Lung (tissue), 12 donors: ENCODE results near the gene SP140L. TPM values are rescaled to one million over a fixed set of nuclear protein-coding genes. Genes with fewer than 3 reads are reported as not detected.

ENCODE experiments used
- ATAC-seq: fragments of 200-7000 bp; cut with Tn5 transposase; one replicate; pipeline ENCODE4 v1.9.1; 2020; ENCODE audit warnings: moderate number of reproducible peaks; ENCODE audit not compliant: insufficient read depth, low FRiP score
- DNase-seq, 3 donors: peaks; one replicate each; pipeline ENCODE4 v3.0.0-alpha.2; 2013 to 2017
- H3K27ac ChIP-seq, 2 donors: one replicate each; pipeline ENCODE4 v1.5.1; 2013; ENCODE audit warnings: mild to moderate bottlenecking in 2 of 2, moderate library complexity in 2 of 2, control low read depth in 1 of 2, inconsistent platforms in 1 of 2, low read depth in 1 of 2, low read length in 1 of 2
- H3K27me3 ChIP-seq, 3 donors: one replicate each; pipeline ENCODE4 v1.5.1; 2013; ENCODE audit warnings: low read length in 2 of 3; ENCODE audit not compliant: control insufficient read depth in 3 of 3, insufficient read depth in 3 of 3
- H3K36me3 ChIP-seq, 4 donors: one replicate each; pipeline ENCODE4 v1.5.1; 2013; ENCODE audit warnings: low read length in 4 of 4, mild to moderate bottlenecking in 1 of 4, moderate library complexity in 1 of 4; ENCODE audit not compliant: control insufficient read depth in 4 of 4, insufficient read depth in 4 of 4
- H3K4me1 ChIP-seq, 5 donors: one replicate each; pipeline ENCODE4 v1.5.1; 2013; ENCODE audit warnings: low read length in 5 of 5, mild to moderate bottlenecking in 2 of 5, moderate library complexity in 1 of 5; ENCODE audit not compliant: control insufficient read depth in 5 of 5, insufficient read depth in 5 of 5
- H3K4me3 ChIP-seq: one replicate; pipeline ENCODE4 v1.5.1; 2013; ENCODE audit warnings: mild to moderate bottlenecking, control low read depth, moderate library complexity
- H3K9ac ChIP-seq, 2 donors: one replicate each; pipeline ENCODE4 v1.5.1; 2013; ENCODE audit warnings: low read length in 2 of 2, control low read depth in 1 of 2; ENCODE audit not compliant: insufficient read depth in 1 of 2
- H3K9me3 ChIP-seq, 4 donors: one replicate each; pipeline ENCODE4 v1.5.1; 2013; ENCODE audit warnings: low read length in 3 of 4, mild to moderate bottlenecking in 1 of 4, moderate library complexity in 1 of 4; ENCODE audit not compliant: control insufficient read depth in 4 of 4, insufficient read depth in 3 of 4
- CTCF ChIP-seq: IDR thresholded peaks from 2 replicates; pipeline ENCODE4 v1.5.1; 2012; ENCODE audit warnings: mild to moderate bottlenecking; ENCODE audit errors: control extremely low read depth, extremely low read depth
- WGBS, 2 donors: extraction: QIAGEN DNeasy Blood & Tissue Kit; methylation state at CpG; one replicate each; pipeline ENCODE4 v1.1.7; 2013; 5-methylcytosine and 5-hydroxymethylcytosine counted together
- polyA plus RNA-seq, 2 donors: library from polyadenylated mRNA; stranded (reverse); fragments of 200-250 nt; gene quantifications; one replicate each; pipeline ENCODE4 v1.2.1, GENCODE V29; 2013
- total RNA-seq, 2 donors: library from RNA; depleted of rRNA in 1 of 2; stranded (reverse); fragments of >200 nt in 1 of 2; gene quantifications; one replicate each; pipeline ENCODE4 v1.2.1, GENCODE V29; 2014 to 2021
- donor health status: control.
- donor health status: control.
- donor health status: Bipolar disorder and iron deficiency.
- donor health status: healthy.
- donor health status: DM: yes; HTN: yes; CAD: no.

Gene SP140L
- total and polyA plus RNA-seq, 4 donors, result 15.2 to 30.3 (median 17.4) TPM

DNA sequence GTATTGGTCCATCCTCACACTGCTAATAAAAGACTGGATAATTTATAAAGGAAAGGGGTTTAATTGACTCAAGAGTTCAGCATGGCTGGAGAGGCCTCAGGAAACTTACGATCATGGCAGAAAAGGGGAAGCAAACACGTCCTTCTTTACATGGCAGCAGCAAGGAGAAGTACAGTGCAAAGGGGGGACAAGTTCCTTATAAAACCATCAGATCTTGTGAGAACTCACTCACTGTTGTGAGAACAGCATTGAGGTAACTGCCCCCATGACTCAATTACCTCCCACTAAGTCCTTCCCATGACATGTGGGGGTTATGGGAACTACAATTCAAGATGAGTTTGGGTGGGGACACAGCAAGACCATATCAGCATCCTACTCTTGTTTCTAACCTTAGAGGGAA lies 126.0 kb downstream of the SP140L start:
- Histone ChIP-seq H3K4me1 (peaks cover 0 to 5% (median 0%) of the 10 kb centered on the region in 5 donors), H3K36me3 (peaks cover 21 to 46% (median 27%) of the 10 kb centered on the region in 4 donors), H3K4me3 (no peak overlapping the region), H3K9ac (no peak overlapping the region), H3K27me3 (no peaks in the 10 kb centered on the region), H3K9me3 (peaks cover 0 to 3% (median 1%) of the 10 kb centered on the region in 4 donors), H3K27ac (no peak overlapping the region)
- WGBS, 2 donors, result 30 to 86% methylated on average over 2 of the region's 2 CpGs
- DNase-seq, result no peak
- TF ChIP-seq CTCF, result no peak
- no peak for ATAC-seq

Other genes starting within 250 kb of the SP140L start
- 10 to 100 TPM; 25.0 to 31.4 TPM for gene SP110, start 107.2 kb upstream of the SP140L start, total RNA-seq
- gene SP110, start 107.2 kb upstream of the SP140L start, polyA plus RNA-seq, result 10 to 100 TPM; 16.2 to 31.1 TPM
- 1 to 10 TPM; 5.5 to 6.7 TPM for gene SP140, start 101.5 kb upstream of the SP140L start, total RNA-seq
- 1 to 10 TPM; 2.9 to 6.5 TPM for gene SP140, start 101.5 kb upstream of the SP140L start, polyA plus RNA-seq
- gene SP100, start 89.0 kb downstream of the SP140L start, total RNA-seq, result 100 to 1,000 TPM in 1 of 2 donors, 10 to 100 TPM in 1; 89.3 to 128 TPM
- 10 to 100 TPM; 56.2 to 72.8 TPM for gene SP100, start 89.0 kb downstream of the SP140L start, polyA plus RNA-seq